ENCODE results near the gene KAT7. TPM values are rescaled to one million over a fixed set of nuclear protein-coding genes. Genes with fewer than 3 reads are reported as not detected.

Gene KAT7
- total and polyA plus RNA-seq, 2 of the 8 experiments (the other 6 are each of a cell fraction or from before 2014, with no cell fraction given) = 90.9 to 139 TPM

DNA sequence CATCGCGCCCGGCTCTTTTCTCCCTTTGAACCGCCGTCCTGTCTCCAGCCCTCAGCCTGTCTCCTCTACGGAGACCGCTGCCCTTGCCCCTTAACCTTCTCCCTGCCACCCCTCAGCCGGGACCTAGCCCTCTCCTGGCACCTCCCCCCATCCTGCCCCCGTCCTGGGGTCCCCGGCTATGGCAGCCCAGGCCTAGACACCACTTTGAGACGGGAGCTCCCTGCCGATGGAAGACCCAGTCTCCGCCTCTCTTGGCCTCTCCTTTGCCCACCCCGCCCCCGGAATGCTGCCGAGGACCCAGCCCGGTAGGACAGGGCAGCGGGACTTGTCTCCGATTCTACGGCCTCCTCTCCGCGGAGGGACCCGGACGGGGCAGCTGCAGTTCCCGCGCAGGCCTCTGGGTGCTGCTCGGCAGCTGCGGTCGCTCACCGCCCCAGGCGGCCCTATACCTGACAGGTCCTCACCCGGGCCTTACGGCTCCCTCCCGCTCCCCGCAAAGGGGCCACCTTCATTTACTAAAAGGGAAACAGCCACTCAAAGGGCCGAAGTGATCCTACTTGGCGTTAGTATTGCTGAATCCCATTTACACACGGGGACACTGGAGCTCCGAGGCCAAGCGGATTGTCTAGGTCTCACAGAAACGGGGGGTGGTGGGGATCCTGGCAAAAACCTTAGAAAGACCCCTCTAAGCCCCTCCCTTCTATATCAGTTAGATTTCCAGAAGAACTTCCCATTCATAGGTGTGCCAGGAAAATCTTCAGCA lies 92.0 kb downstream of the KAT7 start (continued):
- no peak; the same call in 1 of the 2 replicates for TF ChIP-seq TAF1 (IDR thresholded peaks at IDR 0.05; ENCODE audit: low read depth, low read length)
- TF ChIP-seq CHD1 (IDR thresholded peaks at IDR 0.05; ENCODE audit: low read depth, low read length) = no peak
- no peak for TF ChIP-seq RFX5 (IDR thresholded peaks at IDR 0.05; ENCODE audit: borderline replicate concordance, low read depth, low read length)
- TF ChIP-seq RNF2 (IDR thresholded peaks at IDR 0.05; ENCODE audit: borderline replicate concordance, low read depth, low read length, missing control alignments, poor library complexity, severe bottlenecking) = no peak
- no peak for TF ChIP-seq SIRT6 (IDR thresholded peaks at IDR 0.05; ENCODE audit: low read length)
- peak; percentile 74 for TF ChIP-seq TEAD4 (IDR thresholded peaks at IDR 0.05; ENCODE audit: low read depth, low read length)
- TF ChIP-seq ATF2 (IDR thresholded peaks at IDR 0.05; ENCODE audit: low read length) = no peak
- 0 out of 2 replicates have a peak, but pooled peaks have one; percentile 53 for TF ChIP-seq SP4 (IDR thresholded peaks at IDR 0.05; ENCODE audit: low read length)
- peak; percentile 38 for TF ChIP-seq ASH2L (IDR thresholded peaks at IDR 0.05; ENCODE audit: low read length)
- TF ChIP-seq SP1 (IDR thresholded peaks at IDR 0.05; ENCODE audit: low read depth, low read length) = 0 out of 2 replicates have a peak, but pooled peaks have one; percentile 53
- TF ChIP-seq, protein P1, sequence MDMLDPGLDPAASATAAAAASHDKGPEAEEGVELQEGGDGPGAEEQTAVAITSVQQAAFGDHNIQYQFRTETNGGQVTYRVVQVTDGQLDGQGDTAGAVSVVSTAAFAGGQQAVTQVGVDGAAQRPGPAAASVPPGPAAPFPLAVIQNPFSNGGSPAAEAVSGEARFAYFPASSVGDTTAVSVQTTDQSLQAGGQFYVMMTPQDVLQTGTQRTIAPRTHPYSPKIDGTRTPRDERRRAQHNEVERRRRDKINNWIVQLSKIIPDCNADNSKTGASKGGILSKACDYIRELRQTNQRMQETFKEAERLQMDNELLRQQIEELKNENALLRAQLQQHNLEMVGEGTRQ (IDR thresholded peaks at IDR 0.05; ENCODE audit: low read length) = no peak
- TF ChIP-seq BACH1 (IDR thresholded peaks at IDR 0.05; ENCODE audit: low read length) = no peak
- TF ChIP-seq CREB1 (IDR thresholded peaks at IDR 0.05) = peak; percentile 52; the same call in 1 of the 2 replicates
- no peak for TF ChIP-seq EZH2 (IDR thresholded peaks at IDR 0.05; ENCODE audit: low read depth, low read length, severe bottlenecking)
- TF ChIP-seq PHF8 (conservative IDR thresholded peaks at IDR 0.05; ENCODE audit: low read depth, low read length) = 0 out of 2 replicates have a peak, but pooled peaks have one; percentile 24
- TF ChIP-seq GABPA (IDR thresholded peaks at IDR 0.05; ENCODE audit: borderline replicate concordance, insufficient read depth, low read length) = peak; percentile 74; the same call in 1 of the 2 replicates
- no peak for TF ChIP-seq FOSL1 (IDR thresholded peaks at IDR 0.05; ENCODE audit: insufficient read depth, low read depth, low read length)
- peak; percentile 92 to 93 for TF ChIP-seq RAD21 (IDR thresholded peaks at IDR 0.05 in 1 of 2, conservative IDR thresholded peaks at IDR 0.05 in 1 of 2; ENCODE audit: low read depth in 2 of 2, low read length in 2 of 2)

Measured in H1 (cell line).